Suppressor macrophage (primary cell): ENCODE measurements around the gene PRPF39.

ENCODE experiments used
- DNase-seq, 4 experiments: peaks; one replicate each; pipeline ENCODE4 v3.0.0-alpha.2; 2020 to 2022

PRPF39 gene

GRCh38 chr14:45083617-45083975 is 320 bp upstream of the PRPF39 start:
- DNase-seq, result no peak

- DNase-seq, result peak in 2 of 4 experiments; percentile 1 to 12
These were observed 1.0 kb downstream of the PRPF39 start for GRCh38 chr14:45084946-45085346.

- peak in 2 of 4 experiments; percentile 20 to 22 for DNase-seq
These were observed 5.9 kb downstream of the PRPF39 start for GRCh38 chr14:45089813-45090212.

GRCh38 chr14:45091710-45092109 is 7.8 kb downstream of the PRPF39 start:
- DNase-seq, result peak in 1 of 4 experiments; percentile 3

- DNase-seq, result no peak
These were observed 10.4 kb downstream of the PRPF39 start for GRCh38 chr14:45094275-45094674.

GRCh38 chr14:45095143-45095542 is 11.2 kb downstream of the PRPF39 start:
- DNase-seq, result no peak

GRCh38 chr14:45096218-45096617 is 12.3 kb downstream of the PRPF39 start:
- no peak for DNase-seq

GRCh38 chr14:45103806-45104205 is 19.9 kb downstream of the PRPF39 start:
- DNase-seq, result no peak

GRCh38 chr14:45104561-45104960 is 20.6 kb downstream of the PRPF39 start:
- no peak for DNase-seq

GRCh38 chr14:45112896-45113781 is 29.2 kb downstream of the PRPF39 start:
- peak in 1 of 4 experiments; percentile 4 for DNase-seq

- no peak for DNase-seq
These were observed 30.4 kb downstream of the PRPF39 start for GRCh38 chr14:45114327-45114726.

GRCh38 chr14:45118594-45118993 is 34.7 kb downstream of the PRPF39 start:
- no peak for DNase-seq

GRCh38 chr14:45120096-45120495 is 36.2 kb downstream of the PRPF39 start:
- peak in 1 of 4 experiments; percentile 4 for DNase-seq

- no peak for DNase-seq
These were observed 39.4 kb downstream of the PRPF39 start for GRCh38 chr14:45123271-45123670.

- no peak for DNase-seq
These were observed 41.8 kb downstream of the PRPF39 start for GRCh38 chr14:45125754-45126153.

- DNase-seq, result no peak
These were observed 45.2 kb downstream of the PRPF39 start for GRCh38 chr14:45128963-45129629.

GRCh38 chr14:45133683-45134050 is 49.8 kb downstream of the PRPF39 start:
- DNase-seq, result peak in 1 of 4 experiments; percentile 3

GRCh38 chr14:45134051-45134958 is 50.4 kb downstream of the PRPF39 start, which contains the start of gene FKBP3:
FKBP3 (minus strand) TSS chr14:45134481; CDS start chr14:45134456, 25 bp downstream.
- peak; percentile 98 to 99 (median 99) for DNase-seq

- peak in 3 of 4 experiments; percentile 26 to 38 (median 38) for DNase-seq
These were observed 51.2 kb downstream of the PRPF39 start for GRCh38 chr14:45135156-45135555.

- DNase-seq, result peak; percentile 95 to 98 (median 98)
These were observed 51.9 kb downstream of the PRPF39 start, which contains the start of gene FANCM for GRCh38 chr14:45135659-45136395. FANCM (plus strand) TSS chr14:45135930; CDS start chr14:45136032, 102 bp downstream.

- no peak for DNase-seq
These were observed 52.5 kb downstream of the PRPF39 start for GRCh38 chr14:45136399-45136798.
